Mammary epithelial cell (primary cell): Measurements from ENCODE around the gene PCDHGA11.

Experiments
- EZH2 ChIP-seq: IDR thresholded peaks from 2 replicates; pipeline ENCODE4 v1.6.1; 2012; ENCODE audit warnings: low read length, inconsistent platforms, borderline replicate concordance
- TF ChIP-seq, protein P1 (sequence below), 2 donors: IDR thresholded peaks in 1 of 2; conservative IDR thresholded peaks in 1 of 2; 2 replicates each; pipeline ENCODE4 v1.5.1; 2011 to 2012; ENCODE audit warnings: inconsistent platforms in 2 of 2, low read length in 2 of 2, mild to moderate bottlenecking in 2 of 2, control low read depth in 1 of 2, low read depth in 1 of 2; ENCODE audit not compliant: insufficient read depth in 1 of 2; ENCODE audit errors: extremely low read depth in 1 of 2

DNA sequence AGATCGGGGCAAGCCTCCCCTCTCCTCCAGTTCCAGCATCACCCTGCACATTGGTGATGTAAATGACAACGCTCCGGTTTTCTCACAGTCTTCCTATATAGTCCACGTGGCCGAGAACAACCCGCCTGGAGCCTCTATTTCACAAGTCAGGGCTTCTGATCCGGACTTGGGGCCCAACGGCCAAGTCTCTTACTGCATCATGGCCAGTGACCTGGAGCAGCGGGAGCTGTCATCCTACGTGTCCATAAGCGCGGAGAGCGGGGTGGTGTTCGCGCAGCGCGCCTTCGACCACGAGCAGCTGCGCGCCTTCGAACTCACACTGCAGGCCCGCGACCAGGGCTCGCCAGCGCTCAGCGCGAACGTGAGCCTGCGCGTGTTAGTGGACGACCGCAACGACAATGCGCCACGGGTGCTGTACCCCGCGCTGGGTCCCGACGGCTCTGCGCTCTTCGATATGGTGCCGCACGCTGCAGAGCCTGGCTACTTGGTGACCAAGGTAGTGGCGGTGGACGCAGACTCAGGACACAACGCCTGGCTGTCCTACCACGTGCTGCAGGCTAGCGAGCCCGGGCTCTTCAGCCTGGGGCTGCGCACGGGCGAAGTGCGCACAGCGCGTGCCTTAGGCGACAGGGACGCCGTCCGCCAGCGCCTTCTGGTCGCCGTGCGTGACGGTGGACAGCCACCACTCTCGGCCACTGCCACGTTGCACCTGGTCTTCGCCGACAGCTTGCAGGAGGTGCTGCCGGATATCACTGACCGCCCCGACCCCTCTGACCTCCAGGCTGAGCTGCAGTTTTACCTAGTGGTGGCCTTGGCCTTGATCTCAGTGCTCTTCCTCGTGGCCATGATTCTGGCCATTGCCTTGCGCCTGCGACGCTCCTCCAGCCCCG lies 31.5 kb upstream of the PCDHGA11 start:
- TF ChIP-seq EZH2, result no peak
- TF ChIP-seq, protein P1, sequence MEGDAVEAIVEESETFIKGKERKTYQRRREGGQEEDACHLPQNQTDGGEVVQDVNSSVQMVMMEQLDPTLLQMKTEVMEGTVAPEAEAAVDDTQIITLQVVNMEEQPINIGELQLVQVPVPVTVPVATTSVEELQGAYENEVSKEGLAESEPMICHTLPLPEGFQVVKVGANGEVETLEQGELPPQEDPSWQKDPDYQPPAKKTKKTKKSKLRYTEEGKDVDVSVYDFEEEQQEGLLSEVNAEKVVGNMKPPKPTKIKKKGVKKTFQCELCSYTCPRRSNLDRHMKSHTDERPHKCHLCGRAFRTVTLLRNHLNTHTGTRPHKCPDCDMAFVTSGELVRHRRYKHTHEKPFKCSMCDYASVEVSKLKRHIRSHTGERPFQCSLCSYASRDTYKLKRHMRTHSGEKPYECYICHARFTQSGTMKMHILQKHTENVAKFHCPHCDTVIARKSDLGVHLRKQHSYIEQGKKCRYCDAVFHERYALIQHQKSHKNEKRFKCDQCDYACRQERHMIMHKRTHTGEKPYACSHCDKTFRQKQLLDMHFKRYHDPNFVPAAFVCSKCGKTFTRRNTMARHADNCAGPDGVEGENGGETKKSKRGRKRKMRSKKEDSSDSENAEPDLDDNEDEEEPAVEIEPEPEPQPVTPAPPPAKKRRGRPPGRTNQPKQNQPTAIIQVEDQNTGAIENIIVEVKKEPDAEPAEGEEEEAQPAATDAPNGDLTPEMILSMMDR (conservative IDR thresholded peaks at IDR 0.05 in 1 of 2, IDR thresholded peaks at IDR 0.05 in 1 of 2; ENCODE audit: extremely low read depth in 1 of 2, insufficient read depth in 1 of 2, low read depth in 1 of 2, low read length in 2 of 2), result no peak
